ENCODE data around the gene MED29.

Gene MED29

DNA sequence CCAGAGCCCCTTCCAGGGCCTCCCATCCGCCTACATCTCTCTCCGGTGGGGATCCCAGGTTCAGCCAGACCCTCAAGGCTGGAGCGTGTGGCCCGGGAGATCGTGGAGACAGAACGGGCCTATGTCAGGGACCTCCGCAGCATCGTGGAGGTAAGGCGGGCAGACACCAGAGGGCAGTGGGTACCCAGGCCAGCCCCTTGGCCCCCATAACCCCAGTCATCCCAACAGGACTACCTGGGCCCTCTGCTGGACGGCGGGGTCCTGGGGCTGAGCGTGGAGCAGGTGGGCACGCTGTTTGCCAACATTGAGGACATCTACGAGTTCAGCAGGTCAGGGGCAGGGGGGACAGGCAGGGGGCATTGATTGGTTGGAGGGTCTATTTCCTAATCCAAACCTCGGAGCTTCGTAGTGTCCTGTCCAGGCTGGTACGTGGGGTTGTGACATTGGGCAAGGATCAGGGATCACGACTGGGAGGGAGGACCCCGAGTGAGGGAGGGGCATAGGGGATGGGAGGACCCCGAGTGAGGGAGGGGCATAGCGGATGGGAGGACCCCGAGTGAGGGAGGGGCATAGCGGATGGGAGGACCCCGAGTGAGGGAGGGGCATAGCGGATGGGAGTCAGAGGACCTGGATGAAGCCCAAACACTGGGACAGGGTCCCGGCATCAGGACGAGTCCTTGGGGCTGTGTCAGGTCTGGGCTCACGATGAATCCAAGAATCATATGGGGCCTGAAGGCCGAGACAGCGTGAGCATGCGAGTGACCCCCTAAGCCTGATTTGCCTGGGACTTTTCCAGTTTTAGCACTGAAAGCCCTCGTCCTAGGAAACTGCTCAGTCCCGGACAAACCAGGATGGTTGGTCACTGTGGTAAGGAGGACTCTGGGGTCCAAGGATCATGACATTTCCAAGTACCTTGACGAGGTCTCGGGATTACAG is 24.2 kb downstream of the MED29 start:
- DNase-seq (ENCODE audit: low read depth, low spot score) = no peak
- peak overlapping the region; percentile 97 for H3K4me3 ChIP-seq (ENCODE audit: low read depth, low read length)
- TF ChIP-seq, protein P1, sequence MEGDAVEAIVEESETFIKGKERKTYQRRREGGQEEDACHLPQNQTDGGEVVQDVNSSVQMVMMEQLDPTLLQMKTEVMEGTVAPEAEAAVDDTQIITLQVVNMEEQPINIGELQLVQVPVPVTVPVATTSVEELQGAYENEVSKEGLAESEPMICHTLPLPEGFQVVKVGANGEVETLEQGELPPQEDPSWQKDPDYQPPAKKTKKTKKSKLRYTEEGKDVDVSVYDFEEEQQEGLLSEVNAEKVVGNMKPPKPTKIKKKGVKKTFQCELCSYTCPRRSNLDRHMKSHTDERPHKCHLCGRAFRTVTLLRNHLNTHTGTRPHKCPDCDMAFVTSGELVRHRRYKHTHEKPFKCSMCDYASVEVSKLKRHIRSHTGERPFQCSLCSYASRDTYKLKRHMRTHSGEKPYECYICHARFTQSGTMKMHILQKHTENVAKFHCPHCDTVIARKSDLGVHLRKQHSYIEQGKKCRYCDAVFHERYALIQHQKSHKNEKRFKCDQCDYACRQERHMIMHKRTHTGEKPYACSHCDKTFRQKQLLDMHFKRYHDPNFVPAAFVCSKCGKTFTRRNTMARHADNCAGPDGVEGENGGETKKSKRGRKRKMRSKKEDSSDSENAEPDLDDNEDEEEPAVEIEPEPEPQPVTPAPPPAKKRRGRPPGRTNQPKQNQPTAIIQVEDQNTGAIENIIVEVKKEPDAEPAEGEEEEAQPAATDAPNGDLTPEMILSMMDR (IDR thresholded peaks at IDR 0.05; ENCODE audit: low read depth, low read length) = no peak
- in situ Hi-C loops (cut with HindIII; ENCODE audit: low sequenced_read_pairs) = no loop called here

DNA sequence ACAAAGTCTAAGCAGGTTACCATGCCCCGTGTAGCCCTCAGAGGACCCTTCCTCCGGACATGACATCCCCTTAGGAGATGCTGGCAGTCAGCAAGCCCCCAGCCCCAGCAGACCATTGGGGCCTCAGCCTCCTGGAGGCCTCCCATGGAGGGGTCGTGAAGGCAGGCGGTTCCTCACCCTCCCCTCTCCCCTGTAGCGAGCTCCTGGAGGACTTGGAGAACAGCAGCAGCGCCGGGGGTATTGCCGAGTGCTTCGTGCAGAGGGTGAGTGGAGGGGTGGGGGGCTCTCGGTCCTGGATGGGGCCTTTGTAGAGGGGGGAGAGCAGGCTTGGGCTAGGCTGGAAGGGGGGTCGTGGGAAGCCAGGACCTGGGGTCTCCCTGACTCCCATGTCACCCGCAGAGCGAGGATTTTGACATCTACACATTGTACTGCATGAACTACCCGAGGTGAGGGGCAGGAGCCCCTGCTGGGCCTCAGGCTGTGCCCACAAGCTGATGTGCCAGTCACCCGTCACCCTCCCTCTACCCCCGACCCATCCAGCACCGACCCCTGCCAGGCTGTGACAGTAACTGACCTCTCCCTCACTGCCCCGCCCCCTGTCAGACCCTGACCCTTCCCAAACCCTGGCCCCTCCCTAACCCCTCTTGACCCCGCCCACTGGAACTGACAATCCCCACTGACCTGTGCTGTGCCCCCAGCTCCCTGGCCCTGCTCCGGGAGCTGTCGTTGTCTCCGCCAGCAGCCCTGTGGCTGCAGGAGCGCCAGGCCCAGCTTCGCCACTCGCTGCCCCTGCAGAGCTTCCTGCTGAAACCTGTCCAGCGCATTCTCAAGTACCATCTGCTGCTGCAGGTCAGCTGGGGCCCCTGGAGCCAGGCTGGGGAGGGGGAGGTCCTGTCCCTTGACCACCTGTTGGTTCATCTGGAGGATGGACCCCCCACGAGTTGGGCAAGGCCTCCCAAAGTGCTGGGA is 25.3 kb downstream of the MED29 start:
- TF ChIP-seq, protein P1 (IDR thresholded peaks at IDR 0.05; ENCODE audit: low read depth, low read length) = no peak

DNA sequence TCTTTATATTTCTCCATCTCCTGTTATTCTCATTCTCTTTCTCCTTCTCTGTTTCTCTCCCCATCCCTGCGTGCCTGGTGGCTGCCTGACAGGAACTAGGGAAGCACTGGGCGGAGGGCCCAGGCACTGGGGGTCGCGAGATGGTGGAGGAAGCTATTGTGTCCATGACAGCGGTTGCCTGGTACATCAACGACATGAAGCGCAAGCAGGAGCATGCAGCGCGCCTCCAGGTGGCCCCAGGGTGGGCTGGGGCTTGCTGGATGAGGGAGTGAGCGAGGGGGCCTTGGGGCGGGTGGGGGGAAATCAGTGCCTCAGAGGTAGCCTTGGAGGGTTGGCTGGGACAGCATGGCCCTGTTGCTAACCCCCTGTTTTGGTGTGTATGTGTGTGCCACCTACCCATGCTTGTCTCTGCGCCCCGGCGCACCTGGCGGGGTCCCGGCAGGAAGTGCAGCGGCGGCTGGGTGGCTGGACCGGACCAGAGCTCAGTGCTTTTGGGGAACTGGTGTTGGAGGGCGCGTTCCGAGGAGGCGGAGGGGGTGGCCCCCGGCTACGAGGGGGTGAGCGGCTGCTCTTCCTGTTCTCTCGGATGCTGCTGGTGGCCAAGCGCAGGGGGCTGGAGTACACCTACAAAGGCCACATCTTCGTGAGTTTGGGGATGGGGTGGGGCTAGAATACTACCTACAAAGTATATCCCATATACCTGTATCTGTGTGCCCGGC is 26.4 kb downstream of the MED29 start:
- TF ChIP-seq, protein P1 (IDR thresholded peaks at IDR 0.05; ENCODE audit: low read depth, low read length) = no peak
- in situ Hi-C loops (cut with HindIII; ENCODE audit: low sequenced_read_pairs) = no loop called here
- no peak for DNase-seq (ENCODE audit: low read depth, low spot score)
- no peak overlapping the region for H3K4me3 ChIP-seq (ENCODE audit: low read depth, low read length)

More for the DNA sequence above, 25.3 kb downstream of the MED29 start:
- in situ Hi-C loops (cut with HindIII; ENCODE audit: low sequenced_read_pairs) = no loop called here
- no peak for DNase-seq (ENCODE audit: low read depth, low spot score)
- no peak overlapping the region for H3K4me3 ChIP-seq (ENCODE audit: low read depth, low read length)

DNA sequence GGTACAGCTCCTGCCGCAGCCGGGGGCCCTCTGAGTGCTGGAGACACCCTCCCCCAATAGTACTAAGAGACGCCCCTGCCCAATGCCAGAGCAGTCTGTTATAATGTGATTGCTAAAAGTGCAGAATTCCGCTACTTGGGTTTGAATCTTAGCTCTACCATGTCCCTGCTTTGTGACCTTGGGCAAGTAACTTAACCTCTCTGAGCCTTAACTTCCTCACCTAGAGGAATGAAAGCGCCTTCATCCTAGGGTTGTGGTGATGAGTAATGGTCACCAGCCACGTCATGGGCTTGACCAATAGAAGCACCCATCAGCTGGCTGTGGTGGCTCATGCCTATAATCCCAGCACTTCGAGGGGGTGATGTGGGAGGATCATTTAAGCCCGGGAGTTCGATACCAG is 27.8 kb downstream of the MED29 start:
- H3K4me3 ChIP-seq (ENCODE audit: low read depth, low read length) = no peak overlapping the region
- in situ Hi-C loops (cut with HindIII; ENCODE audit: low sequenced_read_pairs) = no loop called here
- no peak for DNase-seq (ENCODE audit: low read depth, low spot score)
- TF ChIP-seq, protein P1 (IDR thresholded peaks at IDR 0.05; ENCODE audit: low read depth, low read length) = no peak

DNA sequence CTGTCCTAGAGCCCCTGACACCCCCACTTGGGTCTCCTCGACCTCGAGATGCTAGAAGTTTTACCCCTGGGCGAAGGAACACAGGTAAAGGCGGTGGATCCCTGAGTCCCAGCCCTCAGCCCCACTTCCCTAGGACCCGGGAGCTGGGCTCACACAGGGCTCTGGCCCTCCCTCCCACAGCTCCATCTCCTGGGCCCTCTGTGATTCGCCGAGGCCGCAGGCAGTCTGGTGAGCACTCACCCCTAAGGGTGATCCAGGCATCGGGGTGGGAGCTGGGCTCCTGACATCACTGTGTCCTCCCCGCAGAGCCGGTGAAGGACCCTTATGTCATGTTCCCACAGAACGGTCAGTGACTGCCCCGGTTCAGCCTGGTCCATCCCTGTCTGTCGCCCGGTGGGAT is 29.6 kb downstream of the MED29 start:
- TF ChIP-seq, protein P1 (IDR thresholded peaks at IDR 0.05; ENCODE audit: low read depth, low read length) = no peak
- in situ Hi-C loops (cut with HindIII; ENCODE audit: low sequenced_read_pairs) = no loop called here
- no peak overlapping the region for H3K4me3 ChIP-seq (ENCODE audit: low read depth, low read length)
- no peak for DNase-seq (ENCODE audit: low read depth, low spot score)

DNA sequence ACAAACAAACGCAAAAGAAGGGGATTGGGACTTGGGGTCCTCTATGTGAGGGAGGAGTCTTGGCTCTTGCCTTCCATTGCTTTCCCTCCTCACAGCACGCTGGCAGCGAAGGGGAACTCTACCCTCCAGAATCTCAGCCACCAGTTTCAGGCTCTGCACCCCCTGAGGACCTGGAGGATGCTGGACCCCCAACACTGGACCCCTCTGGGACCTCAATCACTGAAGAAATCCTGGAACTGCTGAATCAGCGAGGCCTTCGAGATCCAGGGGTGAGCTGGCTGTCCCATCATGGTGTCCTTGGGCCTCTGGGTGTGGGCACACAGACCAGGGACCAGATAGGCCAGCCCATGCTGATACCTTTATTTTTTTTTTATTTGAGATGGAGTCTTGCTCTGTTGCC is 30.8 kb downstream of the MED29 start:
- TF ChIP-seq, protein P1 (IDR thresholded peaks at IDR 0.05; ENCODE audit: low read depth, low read length) = no peak
- in situ Hi-C loops (cut with HindIII; ENCODE audit: low sequenced_read_pairs) = no loop called here
- no peak overlapping the region for H3K4me3 ChIP-seq (ENCODE audit: low read depth, low read length)
- no peak for DNase-seq (ENCODE audit: low read depth, low spot score)
